GM18520 (cell line): ENCODE data around the gene RAB44.

Experiments used
- ATAC-seq: cut with Tn5 transposase; IDR thresholded peaks from one replicate; pipeline ENCODE4 v1.9.1; 2021; ENCODE audit not compliant: unreplicated experiment

Gene RAB44

DNA sequence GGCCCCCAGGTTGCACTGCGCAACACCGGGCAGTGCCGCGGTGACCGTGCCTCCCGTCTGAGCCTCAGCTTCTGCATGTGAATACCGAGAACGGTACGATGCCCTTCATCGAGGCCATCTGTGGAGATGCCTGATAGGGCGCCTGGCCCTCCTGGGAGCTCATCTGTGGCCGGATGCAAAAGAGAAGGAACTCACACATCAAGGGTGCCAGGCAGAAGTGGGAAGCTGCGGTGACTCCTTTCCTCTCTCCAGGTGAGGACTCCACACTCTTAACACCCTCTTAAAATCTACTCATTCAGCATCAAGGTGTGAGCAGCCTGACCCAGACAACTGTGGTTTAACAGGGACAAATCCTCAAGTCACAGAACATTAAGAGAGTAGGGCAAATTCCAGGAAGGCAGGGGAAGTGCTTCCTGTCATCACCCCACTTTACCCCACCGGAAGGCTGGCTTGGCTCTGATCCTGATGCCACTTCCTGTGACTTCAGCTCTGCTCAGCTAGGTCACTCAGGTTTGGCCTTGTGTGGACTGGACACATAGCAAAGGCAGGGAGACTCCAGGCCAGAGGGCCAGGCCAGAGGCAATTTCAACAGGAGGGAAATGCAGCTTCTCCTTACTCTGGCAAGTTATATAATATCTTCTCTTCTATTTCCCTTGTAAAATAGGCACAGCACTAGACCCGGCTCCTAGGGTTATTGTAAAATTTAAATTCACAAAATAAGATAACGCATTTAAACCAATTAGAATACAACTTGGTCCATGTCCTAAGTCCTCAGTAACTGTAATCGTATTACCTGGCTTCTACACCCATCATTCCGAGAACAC lies 72.3 kb downstream of the RAB44 start:
- no peak for ATAC-seq

DNA sequence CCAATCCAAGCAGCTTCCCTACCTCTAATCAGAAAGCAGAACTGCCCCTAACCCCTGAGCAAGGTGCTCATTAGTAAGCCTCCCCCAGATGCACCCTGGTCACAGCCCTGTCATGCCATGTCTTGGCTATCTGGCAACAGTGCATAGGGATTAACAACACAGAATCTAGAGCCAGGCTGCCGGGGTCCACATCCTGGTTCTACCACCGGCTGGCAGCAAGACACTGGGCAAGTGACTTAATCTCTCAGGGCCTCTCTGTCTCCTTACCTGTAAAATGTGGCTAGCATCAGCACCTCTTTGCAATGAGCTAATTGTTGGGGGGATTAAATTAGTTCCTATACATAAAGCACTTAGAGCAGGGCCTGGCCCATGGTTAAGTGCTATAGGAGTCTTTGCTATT lies 73.5 kb downstream of the RAB44 start:
- ATAC-seq: no peak

DNA sequence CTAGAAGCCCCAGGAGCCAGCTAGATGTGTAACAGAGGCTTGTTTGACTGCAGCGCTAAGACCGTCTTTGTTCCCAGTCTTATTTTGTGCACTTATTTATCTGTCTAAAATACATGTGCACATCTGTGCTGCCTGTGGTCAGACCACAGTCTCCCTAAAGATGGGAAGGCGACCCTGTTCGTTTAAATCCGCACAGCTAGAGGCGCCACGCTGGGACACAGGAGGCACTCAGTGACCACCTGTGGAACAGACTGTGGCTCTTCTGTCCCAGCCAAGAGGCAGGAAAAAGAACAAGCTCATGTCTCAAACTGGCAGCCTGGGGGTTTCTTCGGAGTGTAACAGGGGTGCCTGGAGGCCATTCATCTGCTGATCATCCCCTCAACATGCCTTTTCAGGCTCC lies 74.8 kb downstream of the RAB44 start:
- no peak for ATAC-seq

DNA sequence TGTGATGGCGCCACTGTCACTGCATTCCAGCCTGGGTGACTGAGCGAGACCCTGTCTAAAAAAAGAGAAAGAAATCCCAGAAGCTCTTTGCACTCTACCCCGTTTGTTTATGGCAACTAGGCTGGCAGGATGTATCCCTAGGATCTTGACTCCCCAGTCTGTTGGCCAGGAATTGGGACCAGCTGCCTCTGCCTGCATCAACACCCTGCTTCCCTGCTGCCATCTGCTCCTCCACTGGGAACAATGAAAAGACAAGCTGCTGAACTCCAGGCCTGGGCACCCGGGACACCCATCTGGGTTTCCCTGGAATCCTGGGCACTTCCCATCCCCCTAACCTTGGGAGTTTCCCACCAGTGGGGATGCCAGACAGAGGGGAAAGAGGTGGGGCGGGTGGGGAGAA lies 76.7 kb downstream of the RAB44 start:
- ATAC-seq: no peak

DNA sequence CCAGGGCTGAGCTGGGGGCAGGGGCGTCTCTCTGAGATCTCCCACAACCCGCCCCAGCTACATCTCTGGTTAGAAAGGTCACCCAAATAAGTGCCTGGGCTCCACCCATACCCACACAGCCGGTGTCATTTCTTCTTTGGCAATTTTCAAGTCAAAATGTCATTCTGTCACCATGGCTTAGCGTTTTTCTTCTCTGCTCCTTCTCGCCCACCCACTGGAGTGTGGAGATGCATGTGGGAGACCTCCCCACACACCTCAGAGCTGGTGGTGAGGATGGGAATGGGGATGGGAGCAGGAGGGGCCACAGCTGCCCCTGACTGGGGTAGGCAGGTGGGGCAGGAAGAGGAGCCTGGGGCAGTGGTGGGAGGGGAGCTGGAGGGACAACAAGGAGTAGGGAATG lies 78.5 kb downstream of the RAB44 start:
- no peak for ATAC-seq

DNA sequence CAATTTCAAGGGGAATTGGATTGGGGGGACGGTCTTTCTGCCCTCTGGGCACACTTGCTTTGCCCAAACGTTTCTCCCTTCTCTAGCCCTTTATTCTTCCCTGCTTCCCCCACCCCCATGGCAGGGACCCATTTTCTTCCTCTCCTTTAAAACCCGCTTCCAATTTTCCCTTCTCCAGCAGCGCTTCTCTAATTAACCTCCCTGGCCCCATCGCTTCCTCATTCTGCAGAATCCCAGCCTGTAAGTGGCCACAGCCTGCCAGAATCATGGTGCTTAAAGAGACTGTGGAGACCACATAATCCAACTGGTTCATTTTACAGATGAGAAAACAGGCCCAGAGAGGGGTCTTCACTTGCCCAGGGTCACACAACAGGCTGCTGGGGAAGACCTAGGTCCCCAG lies 80.2 kb downstream of the RAB44 start:
- ATAC-seq: no peak

DNA sequence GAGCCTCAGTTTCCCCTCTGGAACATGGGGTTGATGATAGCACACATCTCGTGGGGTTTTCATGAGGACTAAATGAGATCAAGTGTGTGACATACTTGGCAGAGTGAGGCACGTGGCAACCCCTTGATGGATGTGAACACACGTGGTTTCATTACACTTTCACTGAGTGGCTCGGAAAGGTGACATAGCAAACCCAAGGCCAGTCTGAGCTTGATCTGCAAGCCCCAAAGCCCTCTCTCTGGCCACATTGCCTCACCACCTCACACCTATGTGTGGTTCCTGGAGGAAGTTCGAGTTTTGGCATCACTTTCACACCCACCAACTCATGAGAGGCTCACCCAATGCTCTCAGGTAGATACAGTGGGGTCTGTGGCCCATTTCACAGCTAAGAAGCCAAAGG lies 81.6 kb downstream of the RAB44 start:
- no peak for ATAC-seq

DNA sequence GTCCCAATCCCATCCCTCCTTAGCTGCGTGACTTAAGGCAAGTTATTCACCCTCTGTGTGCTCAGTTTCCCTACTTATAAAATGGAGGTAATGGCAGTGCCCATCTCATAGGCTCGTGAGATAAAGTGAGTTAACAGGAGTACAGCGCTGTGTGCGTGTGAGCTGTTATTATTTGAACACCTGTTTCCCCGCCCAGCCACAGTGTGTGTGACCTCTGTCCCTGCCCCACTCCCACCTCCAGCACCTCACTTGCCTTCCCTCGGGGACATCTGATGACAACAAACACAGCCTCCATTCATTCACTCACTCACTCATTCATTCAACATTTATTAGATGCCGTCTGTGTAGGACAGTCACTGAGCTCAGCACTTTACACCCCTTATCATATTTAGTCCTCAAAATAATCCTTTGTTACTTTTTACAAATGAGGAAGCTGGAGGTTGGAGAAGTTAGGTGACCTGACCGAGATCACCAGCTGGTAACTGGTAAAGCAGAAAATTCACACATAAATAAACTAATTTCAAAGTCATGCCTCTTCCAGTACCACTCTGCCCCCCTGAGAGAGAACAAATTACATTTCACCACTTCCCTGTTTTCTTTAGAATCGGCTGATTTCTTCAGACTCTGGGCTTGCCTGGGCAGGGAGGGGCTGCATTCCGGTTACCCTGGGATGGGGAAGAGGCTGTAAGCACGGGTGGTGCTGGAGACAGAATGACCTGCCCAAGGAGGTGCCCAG lies 83.0 kb downstream of the RAB44 start:
- no peak for ATAC-seq

DNA sequence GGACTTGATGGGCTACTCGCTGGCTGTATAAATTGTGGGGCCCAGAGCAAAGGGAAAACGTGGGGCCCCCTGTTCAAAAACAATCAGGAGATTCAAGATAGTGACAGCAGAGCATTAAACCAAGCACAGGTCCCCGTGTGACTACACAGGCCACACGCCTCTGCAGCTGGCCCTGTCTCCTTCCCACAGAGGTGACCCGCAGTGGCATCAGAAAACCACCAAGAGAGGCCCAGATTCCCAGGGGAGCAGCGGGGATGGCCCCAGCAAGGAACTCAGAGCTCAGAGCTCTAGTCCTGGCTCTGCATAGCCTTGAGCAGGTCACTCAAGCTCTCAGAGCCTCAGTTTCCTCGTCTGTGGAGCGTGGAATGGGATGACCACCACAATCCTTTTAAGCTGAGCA lies 84.0 kb downstream of the RAB44 start:
- ATAC-seq: no peak
